ENCODE results near the gene C3orf33. TPM values are rescaled to one million over a fixed set of nuclear protein-coding genes. Genes with fewer than 3 reads are reported as not detected.
"Not testable (repeated sequence)": the region's sequence is repeated elsewhere in the genome, so short reads cannot be mapped to it uniquely, and the experiment has no call there.

The C3orf33 gene
- total RNA-seq, 4 donors from 2014 or later: 1.8 to 3.7 (median 2.2) TPM

- Histone ChIP-seq H3K36me3 (no peaks in the 10 kb centered on the region), H3K9me3 (no peaks in the 10 kb centered on the region), H3K4me1 (no peaks in the 10 kb centered on the region), H3K4me3 (no peak overlapping the region), H3K27ac (no peak overlapping the region), H3K27me3 (no peaks in the 10 kb centered on the region)
- TF ChIP-seq POLR2A (IDR thresholded peaks at IDR 0.05) (no peak), EP300 (IDR thresholded peaks at IDR 0.05) (no peak), CTCF (IDR thresholded peaks at IDR 0.05) (no peak), POLR2AphosphoS5 (IDR thresholded peaks at IDR 0.05) (no peak)
- no peak for DNase-seq (ENCODE audit: low spot score in 2 of 2)
These were observed 9.0 kb upstream of the C3orf33 start for GRCh38 chr3:155815030-155815545.

GRCh38 chr3:155813224-155813623, 7.1 kb upstream of the C3orf33 start:
- H3K4me3 ChIP-seq; H3K27ac ChIP-seq; H3K4me1 ChIP-seq; H3K36me3 ChIP-seq; H3K27me3 ChIP-seq; H3K9me3 ChIP-seq; DNase-seq (ENCODE audit: low spot score in 2 of 2): not testable (repeated sequence)

- H3K4me1 ChIP-seq: peaks cover 10% of the 10 kb centered on the region
- no peaks in the 10 kb centered on the region for H3K36me3 ChIP-seq
- H3K27me3 ChIP-seq: no peaks in the 10 kb centered on the region
- no peak overlapping the region for H3K4me3 ChIP-seq
- TF ChIP-seq POLR2AphosphoS5 (IDR thresholded peaks at IDR 0.05) (no peak), EP300 (IDR thresholded peaks at IDR 0.05) (no peak), POLR2A (IDR thresholded peaks at IDR 0.05) (no peak), CTCF (IDR thresholded peaks at IDR 0.05) (no peak)
- DNase-seq (ENCODE audit: low spot score in 2 of 2): no peak
- H3K9me3 ChIP-seq: no peaks in the 10 kb centered on the region
- H3K27ac ChIP-seq: no peak overlapping the region
These were observed 3.1 kb upstream of the C3orf33 start for GRCh38 chr3:155809181-155809580.

- WGBS: 76% methylated on average over 2 of the region's 2 CpGs
- H3K27ac ChIP-seq: no peak overlapping the region
- H3K4me1 ChIP-seq: peaks cover 10% of the 10 kb centered on the region
- H3K27me3 ChIP-seq: no peaks in the 10 kb centered on the region
- H3K9me3 ChIP-seq: no peaks in the 10 kb centered on the region
- no peak overlapping the region for H3K4me3 ChIP-seq
- no peak for TF ChIP-seq CTCF (IDR thresholded peaks at IDR 0.05)
- no peak for TF ChIP-seq EP300 (IDR thresholded peaks at IDR 0.05)
- no peak for TF ChIP-seq POLR2A (IDR thresholded peaks at IDR 0.05)
- no peak for TF ChIP-seq POLR2AphosphoS5 (IDR thresholded peaks at IDR 0.05)
- no peaks in the 10 kb centered on the region for H3K36me3 ChIP-seq
- DNase-seq (ENCODE audit: low spot score in 2 of 2): no peak
These were observed 1.7 kb upstream of the C3orf33 start for GRCh38 chr3:155807823-155808222.

GRCh38 chr3:155805204-155805801, 775 bp downstream of the C3orf33 start:
- TF ChIP-seq EP300 (IDR thresholded peaks at IDR 0.05) (no peak), POLR2AphosphoS5 (IDR thresholded peaks at IDR 0.05) (no peak), CTCF (IDR thresholded peaks at IDR 0.05) (no peak), POLR2A (IDR thresholded peaks at IDR 0.05) (no peak)
- Histone ChIP-seq H3K27me3 (no peaks in the 10 kb centered on the region), H3K9me3 (no peaks in the 10 kb centered on the region), H3K36me3 (no peaks in the 10 kb centered on the region), H3K4me3 (peak overlapping the region; percentile 62), H3K4me1 (peaks cover 10% of the 10 kb centered on the region), H3K27ac (peak overlapping the region; percentile 72)
- WGBS: 51% methylated on average over 15 of the region's 15 CpGs
- no peak for DNase-seq (ENCODE audit: low spot score in 2 of 2)

GRCh38 chr3:155804323-155804722, 1.8 kb downstream of the C3orf33 start:
- H3K36me3 ChIP-seq: no peaks in the 10 kb centered on the region
- no peak overlapping the region for H3K27ac ChIP-seq
- TF ChIP-seq POLR2A (IDR thresholded peaks at IDR 0.05) (no peak), POLR2AphosphoS5 (IDR thresholded peaks at IDR 0.05) (no peak), EP300 (IDR thresholded peaks at IDR 0.05) (no peak), CTCF (IDR thresholded peaks at IDR 0.05) (no peak)
- DNase-seq (ENCODE audit: low spot score in 2 of 2): no peak
- H3K9me3 ChIP-seq: no peaks in the 10 kb centered on the region
- no peaks in the 10 kb centered on the region for H3K27me3 ChIP-seq
- no peak overlapping the region for H3K4me3 ChIP-seq
- H3K4me1 ChIP-seq: peaks cover 10% of the 10 kb centered on the region
